H9 (cell line): ENCODE data around the gene CRY2. TPM values are rescaled to one million over a fixed set of nuclear protein-coding genes. Genes with fewer than 3 reads are reported as not detected.

Source experiments
- DNase-seq: peaks from one replicate; pipeline ENCODE4 v3.0.0-alpha.2; 2017
- H2AFZ ChIP-seq: one replicate; pipeline ENCODE4 v1.6.1; 2013; ENCODE audit warnings: mild to moderate bottlenecking, low read length, control low read depth, moderate library complexity
- H2AK5ac ChIP-seq: 2 replicates; pipeline ENCODE4 v1.6.1; 2013; ENCODE audit warnings: low read length, control low read depth, mixed read lengths; ENCODE audit not compliant: insufficient read length
- H2BK120ac ChIP-seq: one replicate; pipeline ENCODE4 v1.6.1; 2013; ENCODE audit warnings: low read depth, mild to moderate bottlenecking, low read length, control low read depth, inconsistent platforms; ENCODE audit not compliant: poor library complexity, severe bottlenecking
- H2BK12ac ChIP-seq: 2 replicates; pipeline ENCODE4 v1.6.1; 2013; ENCODE audit warnings: low read length, control low read depth, mixed read lengths, low read depth; ENCODE audit not compliant: insufficient read length
- H2BK15ac ChIP-seq: 2 replicates; pipeline ENCODE4 v1.6.1; 2013; ENCODE audit warnings: low read depth, low read length, control low read depth
- H2BK20ac ChIP-seq: one replicate; pipeline ENCODE4 v1.6.1; 2013; ENCODE audit warnings: low read depth, mild to moderate bottlenecking, low read length, control low read depth, inconsistent platforms; ENCODE audit not compliant: poor library complexity, severe bottlenecking
- H2BK5ac ChIP-seq: 2 replicates; pipeline ENCODE4 v1.6.1; 2013; ENCODE audit warnings: low read length, control low read depth, mixed read lengths; ENCODE audit not compliant: insufficient read length
- H3K14ac ChIP-seq: 2 replicates; pipeline ENCODE4 v1.6.1; 2013; ENCODE audit warnings: low read length, control low read depth; ENCODE audit not compliant: insufficient read depth
- H3K18ac ChIP-seq: 2 replicates; pipeline ENCODE4 v1.6.1; 2013; ENCODE audit warnings: low read depth, mild to moderate bottlenecking, mixed read lengths, low read length, control low read depth; ENCODE audit not compliant: insufficient read length
- H3K23ac ChIP-seq: 2 replicates; pipeline ENCODE4 v1.6.1; 2013; ENCODE audit warnings: low read length, control low read depth, mixed read lengths, low read depth; ENCODE audit not compliant: insufficient read length
- H3K23me2 ChIP-seq: 2 replicates; pipeline ENCODE4 v1.6.1; 2013; ENCODE audit warnings: low read depth, mild to moderate bottlenecking, mixed read lengths, low read length, control low read depth; ENCODE audit not compliant: insufficient read length, poor library complexity, severe bottlenecking
- H3K27ac ChIP-seq: 2 replicates; pipeline ENCODE4 v1.5.1; 2013; ENCODE audit warnings: low read length, control low read depth, mixed read lengths, low read depth; ENCODE audit not compliant: insufficient read length
- H3K27me3 ChIP-seq: 2 replicates; pipeline ENCODE4 v1.6.1; 2013; ENCODE audit warnings: low read length, control low read depth, inconsistent platforms; ENCODE audit not compliant: insufficient read depth
- H3K4ac ChIP-seq: 2 replicates; pipeline ENCODE4 v1.6.1; 2013; ENCODE audit warnings: low read depth, mild to moderate bottlenecking, control low read depth, inconsistent platforms, low read length, moderate library complexity
- H3K4me1 ChIP-seq: 2 replicates; pipeline ENCODE4 v1.6.1; 2013; ENCODE audit warnings: low read length, control low read depth, inconsistent platforms; ENCODE audit not compliant: insufficient read depth
- H3K4me2 ChIP-seq: 2 replicates; pipeline ENCODE4 v1.6.1; 2013; ENCODE audit warnings: low read length, control low read depth, mixed read lengths; ENCODE audit not compliant: insufficient read length, insufficient read depth
- H3K56ac ChIP-seq: 2 replicates; pipeline ENCODE4 v1.6.1; 2013; ENCODE audit warnings: low read depth, mild to moderate bottlenecking, mixed read lengths, low read length, control low read depth; ENCODE audit not compliant: insufficient read length
- H3K79me1 ChIP-seq: 2 replicates; pipeline ENCODE4 v1.6.1; 2013; ENCODE audit warnings: low read depth, mild to moderate bottlenecking, moderate library complexity, low read length, control low read depth, inconsistent platforms; ENCODE audit not compliant: insufficient read depth, poor library complexity, severe bottlenecking
- H3K79me2 ChIP-seq: 2 replicates; pipeline ENCODE4 v1.6.1; 2013; ENCODE audit warnings: low read length, control low read depth, inconsistent platforms; ENCODE audit not compliant: insufficient read depth
- H3K9ac ChIP-seq: 2 replicates; pipeline ENCODE4 v1.6.1; 2013; ENCODE audit warnings: low read length, control low read depth, mixed read lengths; ENCODE audit not compliant: insufficient read length; ENCODE audit errors: extremely low read depth
- H3K9me3 ChIP-seq: one replicate; pipeline ENCODE4 v1.6.1; 2013; ENCODE audit warnings: low read depth, low read length, inconsistent platforms; ENCODE audit not compliant: control insufficient read depth
- H3T11ph ChIP-seq: one replicate; pipeline ENCODE4 v1.6.1; 2013; ENCODE audit warnings: mild to moderate bottlenecking, low read length, control low read depth, inconsistent platforms
- H4K20me1 ChIP-seq: one replicate; pipeline ENCODE4 v1.6.1; 2013; ENCODE audit not compliant: control insufficient read depth, insufficient read length, insufficient read depth
- H4K5ac ChIP-seq: 2 replicates; pipeline ENCODE4 v1.6.1; 2013; ENCODE audit warnings: low read depth, mild to moderate bottlenecking, mixed read lengths, low read length, control low read depth; ENCODE audit not compliant: insufficient read length
- H4K8ac ChIP-seq: replicated peaks from 2 replicates; pipeline ENCODE4 v1.6.1; 2013; ENCODE audit warnings: low read length, control low read depth, mixed read lengths, low read depth; ENCODE audit not compliant: insufficient read length
- H4K91ac ChIP-seq: 2 replicates; pipeline ENCODE4 v1.6.1; 2013; ENCODE audit warnings: low read depth, mild to moderate bottlenecking, moderate library complexity, mixed read lengths, low read length, control low read depth; ENCODE audit not compliant: insufficient read length
- H3K27ac Mint-ChIP-seq, 3 experiments: 2 replicates in 2 of 3; 3 replicates in 1 of 3; pipeline ENCODE4 v1.8.0; 2020 to 2021; ENCODE audit warnings: mixed read lengths in 3 of 3, mild to moderate bottlenecking in 1 of 3, moderate library complexity in 1 of 3
- H3K27me3 Mint-ChIP-seq: 2 replicates; pipeline ENCODE4 v1.8.0; 2021; ENCODE audit warnings: low read depth, mild to moderate bottlenecking, moderate library complexity, mixed read lengths
- H3K36me3 Mint-ChIP-seq, 3 experiments: 2 replicates in 2 of 3; 3 replicates in 1 of 3; pipeline ENCODE4 v1.8.0; 2020 to 2021; ENCODE audit warnings: low read depth in 3 of 3, mixed read lengths in 3 of 3; ENCODE audit not compliant: insufficient read depth in 1 of 3
- H3K4me1 Mint-ChIP-seq, 2 experiments: 2 replicates each; pipeline ENCODE4 v1.8.0; 2020; ENCODE audit warnings: mixed read lengths in 2 of 2
- H3K4me3 Mint-ChIP-seq, 2 experiments: 2 replicates in 1 of 2; 3 replicates in 1 of 2; pipeline ENCODE4 v1.8.0; 2020 to 2021; ENCODE audit warnings: mild to moderate bottlenecking in 2 of 2, mixed read lengths in 2 of 2, moderate library complexity in 1 of 2
- H3K9me3 Mint-ChIP-seq, 2 experiments: 2 replicates in 1 of 2; 3 replicates in 1 of 2; pipeline ENCODE4 v1.8.0; 2020; ENCODE audit warnings: mild to moderate bottlenecking in 2 of 2, mixed read lengths in 2 of 2, moderate library complexity in 1 of 2
- WGBS: extraction: QIAGEN DNeasy Blood & Tissue Kit; methylation state at CpG from one replicate; pipeline ENCODE4 v1.1.7; 2013; ENCODE audit warnings: missing lambda C conversion rate, low lambda C conversion rate, mixed read lengths; ENCODE audit not compliant: insufficient read length; ENCODE audit errors: extremely low coverage; 5-methylcytosine and 5-hydroxymethylcytosine counted together
- total RNA-seq: library from RNA; stranded (reverse); gene quantifications from 2 replicates; pipeline ENCODE4 v1.2.1, GENCODE V29; 2021
- TF ChIP-seq, protein P1 (sequence below): fragments of 200-600 bp; sonication (generic); conservative IDR thresholded peaks from 3 replicates; pipeline ENCODE4 v1.8.0; 2021; ENCODE audit warnings: antibody characterized with exemption, mild to moderate bottlenecking

CRY2 gene
- total RNA-seq, 1 experiment from 2014 or later, result 14.4 TPM

DNA sequence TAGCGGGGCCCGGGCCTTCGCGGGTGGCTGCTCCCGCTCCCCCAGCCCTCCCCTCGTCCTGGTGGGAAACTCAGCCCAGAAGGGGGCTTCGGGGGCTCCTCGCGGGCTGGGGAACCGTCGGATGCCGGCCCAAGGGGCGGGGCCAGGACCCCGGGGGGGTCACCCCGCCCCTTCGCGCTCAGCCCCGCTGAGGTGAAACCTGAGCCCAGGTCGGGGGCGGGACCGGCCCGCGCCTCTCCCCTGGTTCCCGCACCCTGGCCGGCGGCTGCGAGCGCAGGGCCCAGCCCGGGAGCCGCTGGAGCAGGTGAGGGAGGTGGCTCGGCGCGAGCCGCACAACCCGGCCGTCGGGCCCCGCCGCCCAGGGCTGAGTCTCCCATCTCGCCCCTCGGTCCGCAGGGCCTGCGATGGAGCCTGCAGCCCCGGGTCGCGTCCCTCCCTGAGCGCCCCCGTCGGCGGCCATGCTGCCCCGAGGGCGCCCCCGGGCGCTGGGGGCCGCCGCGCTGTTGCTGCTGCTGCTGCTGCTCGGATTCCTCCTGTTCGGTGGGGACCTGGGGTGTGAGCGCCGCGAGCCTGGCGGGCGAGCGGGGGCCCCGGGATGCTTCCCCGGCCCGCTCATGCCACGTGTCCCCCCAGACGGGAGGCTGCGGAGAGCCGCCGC, 75.3 kb downstream of the CRY2 start, which contains the start of gene LARGE2:
TSS of gene LARGE2 (plus strand) at position 232 of the 658 bp plus-strand sequence. CDS start at position 459, 227 bp downstream.
- no peaks in the 10 kb centered on the region for H3K79me1 ChIP-seq
- peaks cover 2% of the 10 kb centered on the region; the same call in 1 of the 2 replicates for H3K27me3 Mint-ChIP-seq
- peak within 1 kb of the TSS; percentile 88 to 96 for H3K4me3 Mint-ChIP-seq
- peak within 1 kb of the TSS; percentile 36 for H3K9ac ChIP-seq
- no peak within 1 kb of the TSS for H2BK120ac ChIP-seq
- H2BK20ac ChIP-seq, result no peak within 1 kb of the TSS
- no peak within 1 kb of the TSS for H3K23ac ChIP-seq
- DNase-seq, result no peak
- H3K27me3 ChIP-seq, result no peaks in the 10 kb centered on the region; the same call in 1 of the 2 replicates
- H4K5ac ChIP-seq, result no peak within 1 kb of the TSS
- no peak within 1 kb of the TSS for H4K91ac ChIP-seq
- peaks cover 21 to 34% (median 32%) of the 10 kb centered on the region in 3 experiments for H3K36me3 Mint-ChIP-seq
- H3K27ac Mint-ChIP-seq, result peak within 1 kb of the TSS; percentile 90 to 98 (median 95)
- no peak within 1 kb of the TSS for H3K4ac ChIP-seq
- no peak within 1 kb of the TSS for H2AK5ac ChIP-seq
- peaks cover 32 to 44% of the 10 kb centered on the region in 2 experiments for H3K4me1 Mint-ChIP-seq
- no peaks in the 10 kb centered on the region for H3K4me1 ChIP-seq
- H2BK12ac ChIP-seq, result no peak within 1 kb of the TSS
- peak within 1 kb of the TSS; percentile 81 for H3K14ac ChIP-seq
- no peaks in the 10 kb centered on the region; a peak in 1 of 5 replicates for H3K9me3 Mint-ChIP-seq
- no peak within 1 kb of the TSS for H3K56ac ChIP-seq
- H3K9me3 ChIP-seq, result no peaks in the 10 kb centered on the region
- TF ChIP-seq, protein P1, sequence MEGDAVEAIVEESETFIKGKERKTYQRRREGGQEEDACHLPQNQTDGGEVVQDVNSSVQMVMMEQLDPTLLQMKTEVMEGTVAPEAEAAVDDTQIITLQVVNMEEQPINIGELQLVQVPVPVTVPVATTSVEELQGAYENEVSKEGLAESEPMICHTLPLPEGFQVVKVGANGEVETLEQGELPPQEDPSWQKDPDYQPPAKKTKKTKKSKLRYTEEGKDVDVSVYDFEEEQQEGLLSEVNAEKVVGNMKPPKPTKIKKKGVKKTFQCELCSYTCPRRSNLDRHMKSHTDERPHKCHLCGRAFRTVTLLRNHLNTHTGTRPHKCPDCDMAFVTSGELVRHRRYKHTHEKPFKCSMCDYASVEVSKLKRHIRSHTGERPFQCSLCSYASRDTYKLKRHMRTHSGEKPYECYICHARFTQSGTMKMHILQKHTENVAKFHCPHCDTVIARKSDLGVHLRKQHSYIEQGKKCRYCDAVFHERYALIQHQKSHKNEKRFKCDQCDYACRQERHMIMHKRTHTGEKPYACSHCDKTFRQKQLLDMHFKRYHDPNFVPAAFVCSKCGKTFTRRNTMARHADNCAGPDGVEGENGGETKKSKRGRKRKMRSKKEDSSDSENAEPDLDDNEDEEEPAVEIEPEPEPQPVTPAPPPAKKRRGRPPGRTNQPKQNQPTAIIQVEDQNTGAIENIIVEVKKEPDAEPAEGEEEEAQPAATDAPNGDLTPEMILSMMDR, result no peak
- no peaks in the 10 kb centered on the region; the same call in 1 of the 2 replicates for H3K79me2 ChIP-seq
- H3K4me2 ChIP-seq, result peak within 1 kb of the TSS; percentile 91
- no CpG with 5 or more reads among the region's 73 CpGs for WGBS
- H2BK15ac ChIP-seq, result no peak within 1 kb of the TSS
- peaks cover 5% of the 10 kb centered on the region for H3K23me2 ChIP-seq
- no peak within 1 kb of the TSS for H3T11ph ChIP-seq
- no peak within 1 kb of the TSS for H2BK5ac ChIP-seq
- H3K18ac ChIP-seq, result peak within 1 kb of the TSS; percentile 69
- no peak within 1 kb of the TSS for H4K8ac ChIP-seq
- no peaks in the 10 kb centered on the region for H4K20me1 ChIP-seq
- no peak within 1 kb of the TSS for H2AFZ ChIP-seq
- no peak within 1 kb of the TSS for H3K27ac ChIP-seq
